Choroid plexus epithelial cell (primary cell): ENCODE data around the gene RNF222.
A peak's percentile ranks its signal among the peaks of the same experiment; 100 is the strongest.
"Not testable (repeated sequence)": the region's sequence is repeated elsewhere in the genome, so short reads cannot be mapped to it uniquely, and the experiment has no call there.

Experiments used
- DNase-seq: peaks from one replicate; pipeline ENCODE4 v3.0.0-alpha.2; 2010; ENCODE audit warnings: low read depth
- H3K4me3 ChIP-seq: 2 replicates; pipeline ENCODE4 v1.5.1; 2011; ENCODE audit warnings: low read depth, mild to moderate bottlenecking, control low read depth, low read length, moderate library complexity
- CTCF ChIP-seq: conservative IDR thresholded peaks from 2 replicates; pipeline ENCODE4 v1.5.1; 2011; ENCODE audit warnings: low read depth, mild to moderate bottlenecking, control low read depth, inconsistent platforms, low read length, moderate library complexity

The RNF222 gene

GRCh38 chr17:8382880-8383142 lies 14.8 kb downstream of the RNF222 start:
- no peak for TF ChIP-seq CTCF
- DNase-seq, result no peak
- H3K4me3 ChIP-seq, result peak overlapping the region; percentile 86

GRCh38 chr17:8382052-8382879 lies 15.4 kb downstream of the RNF222 start:
- no peak for TF ChIP-seq CTCF
- H3K4me3 ChIP-seq, result peak overlapping the region; percentile 86
- DNase-seq, result peak; percentile 25

GRCh38 chr17:8380049-8380448 lies 17.6 kb downstream of the RNF222 start:
- no peak for DNase-seq
- no peak overlapping the region for H3K4me3 ChIP-seq
- no peak for TF ChIP-seq CTCF

GRCh38 chr17:8378117-8378516 lies 19.5 kb downstream of the RNF222 start:
- not testable (repeated sequence) for H3K4me3 ChIP-seq

GRCh38 chr17:8377422-8377821 lies 20.2 kb downstream of the RNF222 start:
- no peak for DNase-seq
- TF ChIP-seq CTCF, result no peak
- no peak overlapping the region for H3K4me3 ChIP-seq

More at GRCh38 chr17:8378117-8378516, 19.5 kb downstream of the RNF222 start:
- not testable (repeated sequence) for DNase-seq

- peak within 1 kb of the TSS; percentile 84 for H3K4me3 ChIP-seq
- peak; percentile 59 for TF ChIP-seq CTCF
- peak; percentile 81 for DNase-seq
Observed at GRCh38 chr17:8376271-8377067, 21.2 kb downstream of the RNF222 start, which contains the start of gene KRABD2. TSS of gene KRABD2 (minus strand) at chr17:8376704.

GRCh38 chr17:8375738-8376259 lies 21.8 kb downstream of the RNF222 start:
- H3K4me3 ChIP-seq, result peak overlapping the region; percentile 84
- no peak for DNase-seq
- TF ChIP-seq CTCF, result no peak

GRCh38 chr17:8373856-8374255 lies 23.8 kb downstream of the RNF222 start:
- not testable (repeated sequence) for DNase-seq, H3K4me3 ChIP-seq
